Retinal pigment epithelial cell (primary cell): ENCODE data around the gene LARGE1.

ENCODE experiments used
- DNase-seq: peaks from one replicate; pipeline ENCODE4 v3.0.0-alpha.2; 2010; ENCODE audit warnings: low read depth
- H3K4me3 ChIP-seq: 2 replicates; pipeline ENCODE4 v1.5.1; 2011; ENCODE audit warnings: mild to moderate bottlenecking, low read length, control low read depth, moderate library complexity
- CTCF ChIP-seq: conservative IDR thresholded peaks from 2 replicates; pipeline ENCODE4 v1.5.1; 2011; ENCODE audit warnings: low read depth, low read length, control low read depth, inconsistent platforms

LARGE1 gene

GRCh38 chr22:33706100-33706499, 214.2 kb downstream of the LARGE1 start:
- no peak for DNase-seq
- H3K4me3 ChIP-seq: no peak overlapping the region

GRCh38 chr22:33699176-33699575, 221.1 kb downstream of the LARGE1 start:
- no peak for TF ChIP-seq CTCF
- no peak for DNase-seq
- H3K4me3 ChIP-seq: no peak overlapping the region

More at GRCh38 chr22:33706100-33706499, 214.2 kb downstream of the LARGE1 start:
- no peak for TF ChIP-seq CTCF

- no peak for DNase-seq
- no peak for TF ChIP-seq CTCF
- H3K4me3 ChIP-seq: no peak overlapping the region
These were observed 222.6 kb downstream of the LARGE1 start for GRCh38 chr22:33697640-33698039.

GRCh38 chr22:33691057-33691630, 229.1 kb downstream of the LARGE1 start:
- no peak for TF ChIP-seq CTCF
- H3K4me3 ChIP-seq: no peak overlapping the region
- no peak for DNase-seq

- no peak for TF ChIP-seq CTCF
- no peak for DNase-seq
- no peak overlapping the region for H3K4me3 ChIP-seq
These were observed 231.4 kb downstream of the LARGE1 start for GRCh38 chr22:33688903-33689302.

- DNase-seq: no peak
- no peak for TF ChIP-seq CTCF
- no peak overlapping the region for H3K4me3 ChIP-seq
These were observed 232.8 kb downstream of the LARGE1 start for GRCh38 chr22:33687464-33687863.

- no peak for TF ChIP-seq CTCF
- H3K4me3 ChIP-seq: no peak overlapping the region
- no peak for DNase-seq
These were observed 236.2 kb downstream of the LARGE1 start for GRCh38 chr22:33684087-33684486.
